ENCODE measurements around the gene ZNF536.
"Not testable (repeated sequence)": the region's sequence is repeated elsewhere in the genome, so short reads cannot be mapped to it uniquely, and the experiment has no call there.

The ZNF536 gene

DNA sequence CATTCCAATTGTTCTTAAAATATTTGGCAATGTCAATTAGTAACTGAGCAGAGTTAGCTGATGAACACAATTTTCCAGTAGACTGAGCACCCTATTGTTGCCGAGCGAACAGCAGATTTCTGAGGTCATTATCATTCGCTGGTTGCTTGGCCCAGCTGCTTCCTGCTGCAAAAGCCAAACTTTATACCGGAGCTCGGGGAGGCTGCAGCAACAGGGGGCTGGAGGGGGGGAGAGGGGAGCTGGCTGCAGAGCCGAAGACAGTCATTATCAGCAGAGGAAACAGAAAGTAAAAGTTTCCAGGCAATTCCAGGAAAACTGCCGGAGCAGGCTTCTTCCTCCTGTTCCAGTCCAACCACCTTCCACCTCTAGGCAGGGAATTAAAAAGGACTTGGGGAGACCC lies 77.9 kb downstream of the ZNF536 start:
- DNase-seq, result no peak

DNA sequence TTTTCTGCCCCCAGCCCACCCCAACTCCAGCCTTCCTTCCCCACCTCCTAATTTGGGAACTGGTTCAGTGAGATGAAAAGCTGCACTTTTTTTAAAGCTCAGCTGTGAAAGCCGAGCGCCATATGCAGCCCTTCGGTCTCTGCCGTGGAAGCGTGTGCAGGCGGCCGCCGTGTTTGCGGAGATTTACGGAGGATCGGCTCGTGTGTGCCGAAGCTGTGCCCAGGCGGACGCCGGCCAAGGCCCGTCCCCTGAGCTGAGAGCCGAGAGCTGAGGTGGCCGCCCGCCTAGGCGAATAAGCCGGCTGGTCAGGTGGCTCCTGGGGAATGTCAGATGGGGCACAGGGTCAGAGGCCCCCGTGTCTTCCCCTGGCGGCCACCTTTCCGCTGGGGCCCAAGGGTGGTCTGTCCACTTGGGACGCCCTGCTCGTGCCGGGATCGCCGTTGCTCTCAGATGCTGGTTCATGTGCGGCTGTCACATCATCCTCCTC lies 78.7 kb downstream of the ZNF536 start:
- no peak for DNase-seq

DNA sequence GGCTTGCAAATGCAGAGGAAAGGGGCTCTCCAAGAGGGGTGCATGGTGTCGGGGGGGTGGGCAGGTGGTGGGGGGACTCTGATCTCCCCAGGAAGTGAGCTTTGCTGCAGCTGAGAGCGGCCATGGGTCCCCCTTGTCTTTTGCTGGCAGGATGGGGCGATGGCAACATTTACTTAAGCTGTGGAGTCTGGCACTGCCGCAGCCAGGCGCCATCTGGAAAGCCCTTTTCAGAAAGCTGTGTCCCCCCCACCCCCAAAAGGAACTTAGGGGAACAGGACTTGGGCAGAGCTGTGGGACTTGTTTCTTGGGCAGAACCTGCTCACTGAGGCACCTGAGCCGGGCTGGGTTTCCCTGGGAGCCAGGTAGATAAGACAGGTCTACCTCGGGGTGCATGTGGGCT lies 80.7 kb downstream of the ZNF536 start:
- DNase-seq, result no peak

DNA sequence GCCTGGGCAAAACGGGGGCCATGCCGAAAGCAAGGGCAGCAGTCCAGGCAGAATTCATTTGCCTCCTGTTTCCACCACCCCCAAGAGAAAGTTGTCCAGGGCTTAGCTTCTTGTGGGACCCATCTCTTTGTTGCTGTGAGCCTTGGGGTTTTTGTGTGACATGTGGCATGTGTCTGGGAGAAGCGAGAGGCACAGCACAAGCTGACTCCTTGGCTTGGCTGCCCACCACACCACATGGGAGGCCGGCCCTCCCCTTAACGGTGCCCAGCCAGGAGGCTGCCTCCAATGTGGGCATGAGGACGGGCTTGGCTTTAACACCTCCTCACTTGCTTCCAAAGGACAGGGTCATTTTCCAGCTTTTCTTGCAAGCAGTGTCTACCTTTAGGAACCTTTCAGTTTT lies 81.6 kb downstream of the ZNF536 start:
- DNase-seq, result no peak

DNA sequence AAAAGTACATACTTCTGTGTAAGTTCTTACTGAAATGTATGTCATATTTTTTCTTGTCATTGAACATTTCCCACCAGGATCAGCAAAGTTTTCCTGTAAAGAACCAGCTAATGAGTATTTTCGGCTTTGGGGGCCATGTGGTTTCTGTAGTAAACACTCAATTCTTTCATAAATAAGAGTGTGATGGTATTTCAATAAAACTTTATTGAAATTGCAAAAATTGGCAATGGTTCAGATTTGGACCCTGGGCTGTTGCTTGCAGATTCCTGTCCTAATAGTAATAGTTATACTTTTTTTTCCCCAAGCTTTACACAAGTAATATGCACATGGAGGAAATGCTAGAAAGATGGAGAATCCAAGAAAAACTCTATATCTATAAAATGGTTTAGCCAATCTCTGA lies 83.7 kb downstream of the ZNF536 start:
- no peak for DNase-seq

DNA sequence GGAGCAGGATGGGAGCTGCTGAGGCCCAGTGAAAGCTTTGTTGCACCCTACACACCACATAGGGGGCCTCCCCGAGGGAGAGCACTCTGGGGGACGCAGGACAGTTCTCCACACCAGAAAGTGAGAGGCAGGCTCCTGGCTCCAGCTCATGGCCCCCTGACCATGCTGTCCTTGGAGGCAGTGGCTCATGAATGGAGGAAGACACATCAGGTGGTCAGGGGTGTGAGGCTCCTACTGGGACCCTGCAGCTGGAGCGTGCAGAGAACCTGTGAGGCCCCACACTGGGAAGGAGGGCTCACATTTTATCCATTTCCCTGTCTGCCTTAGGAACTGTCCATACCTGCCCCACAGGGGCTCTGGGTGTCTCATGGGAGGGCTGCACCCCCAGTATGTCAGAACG lies 85.3 kb downstream of the ZNF536 start:
- DNase-seq, result no peak

DNA sequence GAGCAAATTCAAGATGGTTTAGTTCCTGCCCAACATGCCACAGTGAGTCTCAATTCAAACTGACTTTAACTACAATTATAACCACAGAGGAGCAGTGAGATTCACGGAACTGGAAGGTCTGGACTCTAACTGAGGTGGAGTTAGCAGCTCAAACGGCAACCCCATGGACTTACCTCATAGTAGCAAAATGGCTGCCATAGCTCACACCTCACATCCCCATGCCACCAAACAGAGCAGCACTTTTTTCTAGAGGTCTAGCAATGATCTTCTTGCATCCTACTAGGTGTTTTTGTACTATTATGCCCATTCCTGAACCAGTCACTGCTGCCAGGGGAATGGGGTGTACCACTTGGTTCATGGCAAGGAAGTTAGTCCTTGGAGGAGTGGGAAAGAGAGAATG lies 87.7 kb downstream of the ZNF536 start:
- DNase-seq, result no peak

DNA sequence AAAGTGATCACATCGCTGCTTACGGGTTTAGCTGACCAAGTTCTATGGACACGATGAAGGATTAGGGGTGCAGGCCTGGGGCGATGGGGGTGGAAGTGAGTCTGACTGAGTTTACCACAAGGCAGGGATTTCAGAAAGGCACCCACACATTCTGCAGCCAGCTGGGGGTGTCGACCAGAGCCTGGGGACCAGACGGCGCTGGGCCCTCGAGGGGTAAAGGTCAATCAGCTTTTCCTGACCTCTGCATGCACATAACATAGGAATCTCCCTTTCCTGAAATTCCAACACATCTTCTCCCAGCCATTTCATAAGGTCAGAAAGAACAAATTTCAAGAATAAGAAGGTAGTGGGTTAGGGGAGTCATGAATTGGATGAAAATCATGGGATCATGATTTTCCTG lies 92.0 kb downstream of the ZNF536 start:
- no peak for DNase-seq

DNA sequence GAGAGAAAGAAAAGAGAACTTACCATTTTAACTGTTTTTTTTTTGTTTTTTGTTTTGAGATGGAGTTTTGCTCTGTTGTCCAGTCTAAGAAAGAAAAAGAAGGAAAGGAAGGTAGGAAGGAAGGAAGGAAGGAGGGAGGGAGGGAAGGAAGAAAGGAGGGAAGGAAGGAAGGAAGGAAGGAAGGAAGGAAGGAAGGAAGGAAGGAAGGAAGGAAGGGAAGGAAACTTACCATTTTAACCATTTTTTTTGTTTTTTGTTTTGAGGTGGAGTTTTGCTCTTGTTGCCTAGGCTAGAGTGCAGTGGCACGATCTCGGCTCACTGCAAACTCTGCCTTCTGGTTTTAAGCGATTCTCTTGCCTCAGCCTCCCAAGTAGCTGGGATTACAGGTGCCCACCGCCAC lies 94.4 kb downstream of the ZNF536 start:
- DNase-seq, result not testable (repeated sequence)

DNA sequence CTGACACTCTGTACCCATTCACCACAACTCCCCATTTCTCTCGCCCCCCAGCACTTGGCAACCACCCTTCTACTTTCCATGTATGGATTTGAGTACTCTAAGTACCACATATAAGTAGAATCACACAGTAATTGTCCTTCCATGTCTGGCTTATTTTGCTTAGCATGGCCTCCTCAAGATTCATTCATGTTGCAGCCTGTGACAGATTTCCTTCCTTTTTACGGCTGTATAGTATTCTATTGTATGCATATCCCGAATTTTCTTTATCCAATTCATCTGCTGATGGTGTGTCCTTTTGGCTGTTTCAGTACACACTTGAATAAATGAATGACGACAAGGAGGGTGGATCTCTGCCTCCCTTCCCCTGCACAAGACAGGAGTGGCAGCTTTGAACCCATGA lies 95.1 kb downstream of the ZNF536 start:
- DNase-seq, result no peak

DNA sequence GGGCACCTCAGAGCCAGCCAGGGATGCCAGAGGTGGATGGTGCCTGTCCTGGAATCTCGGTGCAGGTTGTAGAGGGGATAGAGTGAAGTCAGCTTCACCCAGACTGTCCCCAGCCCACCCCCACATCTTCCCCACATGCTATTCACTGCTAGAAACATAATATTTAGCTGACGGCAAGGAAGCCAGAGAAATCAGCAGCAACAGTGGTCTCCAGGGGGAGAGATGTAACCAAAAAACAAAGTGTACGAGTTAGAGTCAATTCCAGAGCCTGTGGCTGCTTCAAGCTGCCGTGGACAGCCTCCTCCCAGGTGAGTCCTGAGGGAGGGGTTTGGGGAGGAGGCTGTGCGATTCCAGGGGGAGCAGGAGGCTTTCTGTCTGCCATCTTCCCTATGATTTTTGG lies 97.6 kb downstream of the ZNF536 start:
- no peak for DNase-seq

DNA sequence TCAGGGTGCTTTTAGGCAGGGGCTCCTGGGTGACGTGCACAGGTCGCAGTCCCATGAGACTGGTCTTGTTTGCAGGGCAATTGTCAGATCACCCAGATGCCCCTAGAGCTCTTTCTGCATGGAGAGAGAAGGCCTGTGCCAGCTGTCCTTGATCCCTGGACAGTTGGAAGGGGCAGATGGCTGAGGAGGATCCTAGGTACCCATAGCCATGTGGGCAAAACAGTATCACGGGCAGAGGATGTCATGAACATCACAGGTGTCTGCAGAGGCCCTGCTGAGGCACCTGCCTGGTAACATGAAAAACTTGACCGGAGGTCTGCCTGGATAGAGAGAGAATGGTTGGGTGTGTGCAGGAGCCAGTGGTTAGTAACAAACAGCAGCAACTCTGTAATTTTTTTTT lies 99.3 kb downstream of the ZNF536 start:
- no peak for DNase-seq

DNA sequence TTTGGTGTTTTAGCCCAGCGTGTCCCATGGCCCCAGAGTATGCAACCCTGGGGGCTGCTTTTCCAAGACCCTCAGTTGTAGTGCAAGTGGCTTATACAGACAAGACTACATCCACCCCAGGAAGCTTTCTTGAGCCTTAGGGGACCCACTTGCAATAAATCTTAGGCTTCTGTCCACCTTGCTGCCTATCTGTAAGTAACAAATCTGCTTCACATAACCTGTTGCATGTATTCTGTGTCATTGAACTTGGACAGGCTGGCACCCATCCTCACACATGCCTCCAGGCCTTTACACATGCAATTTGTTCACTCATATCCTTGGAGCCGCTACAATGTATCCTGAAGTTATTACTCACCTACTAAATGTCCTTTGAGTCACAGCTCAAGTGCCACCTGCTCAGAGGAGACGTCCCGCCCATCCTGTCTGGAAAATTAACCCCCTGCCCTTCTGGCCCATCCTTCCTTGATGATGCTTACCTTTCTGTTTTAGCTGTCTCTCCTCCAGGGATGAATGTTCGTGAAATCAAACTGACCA lies 101.2 kb downstream of the ZNF536 start:
- no peak for DNase-seq

DNA sequence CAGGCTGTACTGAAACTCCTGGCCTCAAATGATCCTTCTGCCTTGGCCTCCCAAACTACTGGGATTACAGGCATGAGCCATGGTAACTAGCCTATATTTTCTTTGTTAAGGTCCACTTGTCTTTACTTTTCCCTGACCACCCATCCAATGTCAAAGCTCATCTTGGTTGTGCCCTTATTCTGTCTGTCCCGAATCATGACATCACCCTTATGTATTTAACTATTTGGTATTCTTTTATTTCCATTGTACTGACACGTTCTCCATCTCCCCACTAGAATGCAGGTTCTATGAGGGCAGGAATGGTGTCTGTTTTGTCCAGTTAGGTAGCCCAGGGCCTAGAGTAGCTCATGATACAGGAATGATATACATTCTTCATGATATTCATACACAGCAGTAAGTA lies 104.8 kb downstream of the ZNF536 start:
- DNase-seq, result no peak

DNA sequence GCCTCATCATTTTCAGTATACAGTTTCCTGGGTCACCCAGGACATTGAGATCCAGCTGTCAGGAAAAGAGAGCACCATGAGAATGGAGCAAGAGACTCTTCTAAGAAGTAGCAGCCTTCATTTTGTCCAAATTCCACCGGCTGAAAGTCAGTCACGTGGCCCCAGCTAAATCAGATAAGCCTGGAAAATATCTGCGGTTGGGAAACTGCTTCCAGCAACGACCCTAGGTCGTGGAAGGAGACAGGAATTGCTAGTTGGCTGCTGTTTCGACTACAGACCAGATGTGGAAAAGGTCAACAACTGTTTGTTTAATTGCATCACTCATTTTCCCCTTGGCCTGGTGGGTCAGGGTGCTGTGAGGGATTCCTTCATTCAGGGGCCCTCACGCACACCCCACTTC lies 107.0 kb downstream of the ZNF536 start:
- no peak for DNase-seq

DNA sequence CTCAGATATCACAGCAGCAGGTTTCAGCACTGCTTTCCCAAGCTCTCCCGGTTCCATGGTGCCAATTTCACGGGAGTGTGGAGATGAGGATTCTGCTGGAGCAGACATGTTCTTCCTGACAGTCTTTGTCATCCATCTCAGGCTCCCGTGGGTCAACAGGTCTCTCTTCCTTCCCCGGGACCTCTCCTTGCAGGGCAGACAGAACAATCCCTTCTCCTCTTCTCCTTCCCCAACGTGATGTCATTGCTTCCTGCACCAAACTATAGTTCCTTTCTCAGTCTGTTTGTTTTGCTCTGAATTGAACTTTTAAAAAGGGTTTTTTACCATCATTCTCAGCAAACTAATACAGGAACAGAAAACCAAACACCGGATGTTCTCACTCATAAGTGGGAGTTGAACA lies 107.9 kb downstream of the ZNF536 start:
- no peak for DNase-seq

DNA sequence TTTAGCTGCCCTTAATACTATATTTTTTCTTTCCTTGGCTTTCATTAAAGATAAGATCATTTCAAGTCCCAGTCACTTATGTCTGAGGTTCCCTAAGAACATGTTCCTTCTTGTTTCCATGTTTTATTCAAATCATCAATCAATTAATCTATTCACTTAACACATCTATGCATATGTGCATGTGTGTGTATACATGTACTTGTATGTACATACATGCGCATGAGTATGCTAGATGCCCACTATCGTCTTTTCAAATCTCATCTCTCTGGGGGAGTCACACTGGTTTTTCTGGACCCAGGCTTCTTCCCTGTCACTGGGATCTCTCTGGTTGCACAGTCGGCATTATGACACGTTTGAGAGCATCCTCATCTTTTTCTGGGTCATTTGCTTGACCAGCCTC lies 108.9 kb downstream of the ZNF536 start:
- no peak for DNase-seq

DNA sequence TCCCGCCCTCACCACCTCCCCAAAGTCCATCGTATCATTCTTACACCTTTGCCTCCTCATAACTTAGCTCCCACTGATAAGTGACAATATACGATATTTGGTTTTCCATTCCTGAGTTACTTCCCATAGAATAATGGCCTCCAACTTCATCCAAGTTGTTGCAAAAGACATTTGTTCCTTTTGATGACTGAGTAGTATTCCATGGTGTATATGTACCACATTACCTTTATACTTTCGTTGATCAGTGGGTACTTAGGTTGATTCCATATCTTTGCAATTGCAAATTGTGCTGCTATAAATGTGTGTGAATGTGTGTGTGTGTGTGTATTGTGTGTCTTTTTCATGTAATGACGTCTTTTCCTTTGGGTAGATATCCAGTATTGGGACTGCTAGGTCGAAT lies 109.6 kb downstream of the ZNF536 start:
- DNase-seq, result no peak

DNA sequence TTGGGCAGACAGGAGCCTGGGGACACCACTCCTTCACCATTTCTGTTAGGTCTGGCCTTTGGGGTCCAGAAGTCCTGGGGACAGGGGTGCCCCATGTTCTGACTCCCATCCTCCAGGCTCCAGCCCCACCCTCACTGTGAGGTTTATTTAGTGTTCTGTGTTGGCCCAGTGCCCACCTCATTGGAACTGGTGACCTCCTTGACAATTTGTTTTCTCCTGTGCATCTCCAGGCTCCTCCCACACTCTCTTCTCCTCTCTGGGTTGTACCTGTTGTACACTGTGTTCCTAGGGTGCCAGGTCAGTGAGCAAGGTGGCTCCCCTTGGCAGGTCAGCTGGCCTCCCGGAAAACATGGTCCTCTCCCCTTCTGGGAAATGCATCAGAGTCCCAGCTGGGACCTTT lies 110.8 kb downstream of the ZNF536 start:
- DNase-seq, result no peak

DNA sequence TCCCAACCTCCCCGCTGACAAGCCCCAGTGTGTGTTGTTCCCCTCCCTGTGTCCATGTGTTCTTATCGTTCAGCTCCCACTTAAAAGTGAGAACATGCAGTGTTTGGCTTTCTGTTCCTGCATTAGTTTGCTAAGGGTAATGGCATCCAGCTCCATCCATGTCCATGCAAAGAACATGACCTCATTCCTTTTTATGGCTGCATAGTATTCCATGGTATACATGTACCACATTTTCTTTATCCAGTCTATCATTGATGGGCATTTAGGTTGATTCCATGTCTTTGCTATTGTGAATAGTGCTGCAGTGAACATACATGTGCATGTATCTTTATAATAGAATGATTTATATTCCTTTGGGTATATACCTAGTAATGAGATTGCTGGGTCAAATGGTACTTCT lies 114.1 kb downstream of the ZNF536 start:
- DNase-seq, result not testable (repeated sequence)

DNA sequence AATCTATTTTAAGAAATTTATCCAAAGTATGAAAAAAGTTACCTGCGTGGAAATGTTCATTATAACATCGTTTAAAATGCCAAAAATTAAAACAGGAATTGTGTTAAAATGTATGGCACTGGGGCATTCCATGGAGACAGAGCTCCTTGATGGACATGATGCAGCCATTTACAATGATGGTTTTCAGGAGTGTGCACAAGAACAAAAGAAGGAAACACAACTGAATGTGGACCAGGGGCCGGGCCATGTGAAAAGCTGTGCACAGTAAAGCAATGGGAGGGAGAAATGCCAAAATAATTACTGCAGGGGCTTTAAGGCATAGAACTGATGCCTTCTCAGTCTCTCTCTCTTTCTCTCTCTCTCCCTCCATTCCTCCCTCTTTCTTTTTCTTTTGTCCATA lies 115.0 kb downstream of the ZNF536 start:
- DNase-seq, result no peak

DNA sequence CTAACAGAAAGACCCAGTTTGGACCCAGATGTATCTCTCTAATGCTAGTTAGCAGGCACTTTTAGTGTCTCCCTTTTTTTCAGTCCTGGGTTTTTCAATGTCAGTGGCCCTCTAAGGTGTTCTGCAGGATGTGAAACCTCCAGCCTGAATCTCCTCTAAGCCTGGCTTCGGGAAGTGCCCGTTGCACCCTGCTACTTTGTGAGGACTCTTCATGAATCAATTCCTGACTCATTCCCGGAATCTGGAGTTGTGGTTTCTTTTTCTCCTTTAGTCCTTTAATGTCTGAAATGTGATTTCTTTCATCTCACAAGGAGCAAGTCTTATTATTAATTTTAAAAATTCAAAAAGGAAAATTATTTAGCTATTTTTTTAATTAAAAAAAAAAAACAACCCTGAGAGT lies 116.0 kb downstream of the ZNF536 start:
- DNase-seq, result no peak

DNA sequence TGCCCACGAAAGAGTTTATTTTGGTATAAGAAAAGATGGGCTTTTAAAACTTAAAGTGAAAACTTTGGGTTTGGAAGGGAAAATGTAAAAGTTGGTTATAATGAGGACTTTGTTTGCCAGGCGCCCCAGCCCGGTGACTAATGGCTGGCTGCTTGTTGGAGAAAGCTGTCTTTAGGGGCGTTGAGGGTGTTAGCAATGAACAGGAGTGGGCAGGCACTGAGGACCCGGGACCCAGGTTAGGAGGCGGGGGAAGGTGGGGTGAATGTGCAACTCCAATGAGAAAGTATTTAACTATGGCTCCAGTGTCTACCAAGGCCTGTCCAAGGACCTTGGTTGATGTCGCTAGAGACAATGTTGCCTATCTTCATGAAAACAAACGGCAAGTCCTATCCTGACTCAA lies 118.6 kb downstream of the ZNF536 start:
- no peak for DNase-seq

DNA sequence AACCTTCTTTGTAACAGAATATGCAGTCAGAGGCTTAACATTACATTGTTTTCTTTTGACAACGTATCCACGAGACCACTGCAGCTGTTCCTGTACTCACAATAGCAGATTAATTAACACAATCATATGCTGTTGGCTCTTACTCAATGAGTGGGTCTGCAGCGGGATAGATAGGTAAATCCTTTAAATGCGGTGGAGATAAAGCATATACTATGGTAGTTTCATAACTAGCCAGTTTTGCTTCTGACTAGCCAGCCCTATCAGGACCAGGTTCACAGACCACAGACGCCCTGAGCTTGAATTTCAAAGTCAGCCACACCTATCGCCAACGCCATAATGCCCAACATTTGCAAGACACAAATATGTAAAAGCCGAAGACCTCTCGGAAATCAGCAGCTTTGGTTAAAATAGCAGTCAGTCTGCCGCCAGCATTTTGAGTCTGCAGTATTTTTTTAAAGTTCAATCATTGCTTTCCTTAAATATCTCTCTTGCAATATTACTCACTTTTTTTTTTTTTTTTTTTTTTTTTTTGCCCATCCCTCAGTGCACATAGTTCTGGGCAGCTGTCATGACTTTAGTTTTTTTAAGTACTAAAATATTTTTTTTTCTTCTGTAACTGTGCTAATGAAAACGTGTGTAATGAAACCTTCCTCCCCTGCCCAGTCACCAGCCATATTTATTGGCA lies 120.5 kb downstream of the ZNF536 start:
- no peak for DNase-seq

DNA sequence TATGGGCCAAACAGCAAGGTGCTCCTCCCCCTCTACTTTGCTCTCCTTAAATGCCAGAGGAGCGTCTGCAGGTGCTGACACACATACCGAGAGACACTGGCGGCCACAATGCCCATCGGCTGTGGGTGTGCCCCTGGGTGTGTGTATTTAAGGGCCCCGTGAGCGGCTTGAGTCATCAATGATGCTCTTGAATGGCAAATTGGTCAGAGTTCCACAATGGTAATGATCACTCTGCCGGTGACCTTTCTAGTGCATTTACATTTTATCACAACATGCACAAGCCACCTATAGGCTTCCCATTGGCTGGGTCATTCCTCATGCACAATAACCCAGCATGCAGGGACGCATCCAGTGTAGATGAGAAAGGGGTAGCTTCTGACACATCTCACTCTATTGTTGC lies 124.8 kb downstream of the ZNF536 start:
- DNase-seq, result no peak
